Hepatic stellate cell (primary cell): ENCODE data around the gene CLDN20.

ENCODE experiments used
- DNase-seq: peaks from one replicate; pipeline ENCODE4 v3.0.0; 2011; ENCODE audit warnings: low spot score

The CLDN20 gene

DNA sequence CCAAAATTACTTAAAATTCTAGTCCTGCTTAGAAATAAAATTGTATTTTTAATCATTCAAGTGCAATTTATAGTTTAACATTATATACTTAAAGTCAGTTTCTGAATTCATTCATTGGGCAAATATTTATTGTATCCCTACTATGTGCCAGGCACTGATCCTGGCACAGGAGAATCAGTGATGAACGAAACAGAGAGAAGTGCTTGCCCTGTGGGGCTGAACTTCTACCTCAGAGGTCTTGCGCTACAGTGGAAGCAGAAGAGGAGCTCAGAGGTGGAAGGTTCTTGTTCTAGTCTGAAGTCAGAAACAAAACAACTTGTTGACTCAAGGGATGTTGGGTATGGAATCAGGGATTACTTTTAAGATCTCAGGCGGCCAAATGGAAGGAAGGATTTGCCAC lies 6.0 kb downstream of the CLDN20 start:
- DNase-seq = no peak

DNA sequence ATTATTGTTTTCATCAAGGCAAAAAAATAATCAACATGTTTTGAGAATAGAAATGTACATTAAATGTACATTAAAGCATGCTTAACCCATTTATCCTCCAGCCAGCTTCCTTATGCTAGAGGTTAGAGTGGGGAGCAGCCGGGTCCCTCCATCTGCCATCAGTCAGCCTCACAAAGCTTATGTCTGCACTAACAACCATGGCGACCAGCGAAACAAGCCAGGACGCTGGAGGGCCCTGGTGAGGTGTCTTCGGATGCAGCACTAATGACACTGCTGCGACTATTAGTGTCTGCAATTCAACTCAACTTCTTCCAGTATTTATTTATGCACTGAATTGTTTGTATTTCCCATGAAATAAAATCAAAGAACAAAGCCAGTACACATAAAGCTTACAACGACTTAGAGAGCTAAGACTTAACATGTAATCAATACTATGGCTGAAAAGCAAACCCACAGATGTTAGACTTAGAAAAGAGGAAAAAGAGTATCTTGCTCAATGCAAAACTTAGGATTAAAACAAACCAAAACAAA lies 6.8 kb downstream of the CLDN20 start:
- DNase-seq = no peak

DNA sequence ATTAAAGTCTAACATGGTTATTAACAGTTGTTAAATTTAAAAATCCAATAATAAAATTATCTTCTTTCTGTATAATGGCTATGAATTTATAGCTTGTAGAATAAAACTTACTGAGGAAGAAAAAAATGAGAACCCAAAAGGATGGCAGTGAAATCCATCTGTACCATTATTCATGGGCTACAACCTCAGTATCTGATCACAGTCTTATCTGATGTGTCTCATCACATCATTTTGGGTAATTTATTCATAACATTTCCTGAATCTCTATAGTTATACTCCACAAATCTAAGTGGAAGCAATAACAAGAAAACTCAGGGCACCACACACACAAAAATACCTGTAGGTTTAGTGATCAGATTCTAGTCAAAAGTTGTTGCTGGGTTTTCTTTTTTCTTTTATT lies 7.3 kb downstream of the CLDN20 start:
- no peak for DNase-seq

DNA sequence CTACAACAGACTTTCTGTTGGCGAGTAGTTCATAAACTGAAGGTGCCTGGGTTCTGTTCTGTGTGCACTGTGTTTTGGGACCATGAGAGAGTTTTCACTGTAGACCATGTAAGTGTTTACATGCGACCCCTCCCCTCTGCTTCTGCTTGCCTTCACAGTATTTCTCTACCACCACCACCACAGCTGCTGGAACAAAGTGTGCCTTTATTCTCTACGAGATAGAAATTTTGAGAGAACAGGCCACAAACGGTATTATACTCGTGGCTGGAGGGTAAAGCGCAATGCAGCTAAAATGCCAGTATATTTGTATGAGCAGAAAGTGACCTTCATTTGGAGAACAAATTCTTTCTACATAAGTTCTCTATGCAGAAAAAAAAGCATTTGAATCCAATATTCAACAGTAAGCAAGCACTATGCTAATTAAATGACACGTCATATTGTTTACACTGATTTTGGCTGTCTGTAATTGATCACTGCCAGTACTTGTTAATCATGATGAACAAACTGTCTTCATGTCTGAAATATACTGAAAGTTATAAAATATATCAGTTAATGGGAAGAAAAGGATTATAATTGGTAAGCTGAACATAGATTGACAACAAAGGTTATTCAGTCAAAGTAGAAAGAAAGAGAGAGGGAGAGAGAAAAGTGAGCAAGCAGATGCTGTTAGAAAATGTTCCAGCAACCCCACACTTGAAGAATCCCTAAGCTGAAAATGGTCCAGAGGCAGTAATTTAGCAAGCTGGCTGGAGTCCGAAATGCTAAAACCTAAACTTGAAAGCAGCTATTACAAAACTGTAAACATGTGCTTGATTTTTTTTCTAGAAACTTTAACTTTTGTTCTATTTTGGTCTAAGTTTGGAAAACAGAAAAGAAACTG lies 8.8 kb downstream of the CLDN20 start:
- no peak for DNase-seq

DNA sequence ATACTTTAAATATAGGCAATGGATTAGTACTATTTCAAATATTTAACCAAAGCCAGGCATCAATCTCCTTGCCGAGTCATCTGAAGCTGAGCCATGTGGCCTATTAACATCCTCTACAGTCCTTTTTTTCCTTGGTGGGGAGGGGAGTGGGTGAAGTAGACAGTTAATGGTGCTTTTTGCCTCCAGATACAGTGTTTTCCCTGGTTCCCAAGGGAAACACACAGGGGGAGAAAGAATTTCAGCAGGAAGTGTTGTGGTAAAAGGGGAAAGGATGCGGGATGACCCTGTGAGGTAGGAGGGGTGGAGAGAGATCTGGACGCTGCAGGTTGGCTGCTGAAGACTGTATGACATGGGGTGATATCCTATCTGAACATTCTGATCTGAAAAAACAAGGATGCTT lies 9.6 kb downstream of the CLDN20 start:
- peak; percentile 67 for DNase-seq

DNA sequence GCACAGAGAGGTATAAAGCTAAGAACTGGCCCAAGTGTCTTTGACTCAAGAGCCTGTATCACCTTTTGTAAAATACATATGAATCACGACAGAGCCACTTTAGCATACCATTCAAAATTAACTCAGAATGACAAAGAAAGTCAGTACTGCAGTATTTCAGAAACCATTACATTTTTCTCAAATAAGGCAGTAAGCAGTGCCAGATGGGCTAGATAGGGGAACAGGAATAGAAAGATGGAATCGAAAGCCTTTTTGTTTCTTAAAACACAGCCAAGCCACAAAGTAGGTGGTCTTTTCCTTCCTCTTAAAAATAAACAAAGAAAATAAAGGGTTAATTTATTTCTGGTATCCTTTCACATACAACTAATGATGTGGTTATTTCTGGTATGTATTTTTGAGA lies 10.3 kb downstream of the CLDN20 start:
- DNase-seq = no peak

DNA sequence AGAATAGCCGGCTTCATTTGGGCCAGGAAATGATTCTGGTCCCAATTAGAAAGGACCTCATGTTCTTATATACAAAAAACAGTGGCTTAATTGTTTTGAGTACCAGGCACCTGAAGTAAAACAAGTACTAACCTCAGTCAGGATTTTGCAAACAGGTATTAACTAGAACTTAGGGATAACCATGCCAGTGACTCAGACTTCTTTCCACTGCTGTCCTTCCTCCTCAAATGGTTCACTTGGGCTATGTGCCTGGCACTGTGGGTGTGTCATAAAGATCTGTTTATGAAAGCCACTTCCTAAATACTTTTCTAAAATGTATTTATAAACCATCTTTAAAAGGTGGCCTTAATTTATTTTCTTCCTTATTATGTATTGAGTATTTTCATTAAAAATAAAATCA lies 10.7 kb downstream of the CLDN20 start:
- DNase-seq = peak; percentile 23

DNA sequence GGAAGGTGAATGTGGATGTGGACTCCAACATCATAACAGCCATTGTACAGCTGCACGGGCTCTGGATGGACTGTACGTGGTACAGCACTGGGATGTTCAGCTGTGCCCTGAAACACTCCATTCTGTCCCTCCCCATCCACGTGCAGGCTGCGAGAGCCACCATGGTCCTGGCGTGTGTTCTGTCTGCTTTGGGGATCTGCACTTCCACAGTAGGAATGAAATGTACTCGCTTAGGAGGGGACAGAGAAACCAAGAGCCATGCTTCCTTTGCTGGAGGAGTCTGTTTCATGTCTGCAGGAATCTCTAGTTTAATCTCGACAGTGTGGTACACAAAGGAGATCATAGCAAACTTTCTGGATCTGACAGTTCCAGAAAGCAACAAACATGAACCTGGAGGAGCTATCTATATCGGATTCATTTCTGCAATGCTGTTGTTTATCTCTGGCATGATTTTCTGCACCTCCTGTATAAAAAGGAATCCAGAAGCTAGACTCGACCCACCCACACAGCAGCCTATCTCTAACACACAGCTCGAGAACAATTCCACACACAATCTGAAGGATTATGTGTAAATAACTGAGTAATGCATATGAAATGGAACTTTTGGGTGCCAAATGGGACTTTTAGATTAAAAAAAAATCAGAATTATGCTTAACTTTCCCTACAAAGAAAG lies 12.1 kb downstream of the CLDN20 start:
- no peak for DNase-seq

DNA sequence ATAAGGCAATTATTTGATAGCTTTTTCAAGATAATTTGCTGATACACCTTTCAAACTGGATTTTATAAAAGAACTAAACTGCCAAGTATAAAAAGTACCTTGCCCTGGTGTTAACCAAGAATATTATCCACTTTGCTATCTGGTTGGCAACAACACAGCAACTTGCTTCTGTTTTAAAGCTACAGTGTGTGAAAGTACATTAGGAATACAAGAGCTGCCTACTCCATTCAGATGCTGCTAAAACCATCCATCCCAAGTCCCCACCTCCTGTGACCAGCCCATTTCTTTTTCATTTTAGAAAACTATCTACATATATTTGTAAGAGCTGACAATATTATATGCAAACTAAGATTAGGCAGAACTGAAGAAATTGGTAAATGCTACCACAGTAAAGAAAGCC lies 12.8 kb downstream of the CLDN20 start:
- no peak for DNase-seq

DNA sequence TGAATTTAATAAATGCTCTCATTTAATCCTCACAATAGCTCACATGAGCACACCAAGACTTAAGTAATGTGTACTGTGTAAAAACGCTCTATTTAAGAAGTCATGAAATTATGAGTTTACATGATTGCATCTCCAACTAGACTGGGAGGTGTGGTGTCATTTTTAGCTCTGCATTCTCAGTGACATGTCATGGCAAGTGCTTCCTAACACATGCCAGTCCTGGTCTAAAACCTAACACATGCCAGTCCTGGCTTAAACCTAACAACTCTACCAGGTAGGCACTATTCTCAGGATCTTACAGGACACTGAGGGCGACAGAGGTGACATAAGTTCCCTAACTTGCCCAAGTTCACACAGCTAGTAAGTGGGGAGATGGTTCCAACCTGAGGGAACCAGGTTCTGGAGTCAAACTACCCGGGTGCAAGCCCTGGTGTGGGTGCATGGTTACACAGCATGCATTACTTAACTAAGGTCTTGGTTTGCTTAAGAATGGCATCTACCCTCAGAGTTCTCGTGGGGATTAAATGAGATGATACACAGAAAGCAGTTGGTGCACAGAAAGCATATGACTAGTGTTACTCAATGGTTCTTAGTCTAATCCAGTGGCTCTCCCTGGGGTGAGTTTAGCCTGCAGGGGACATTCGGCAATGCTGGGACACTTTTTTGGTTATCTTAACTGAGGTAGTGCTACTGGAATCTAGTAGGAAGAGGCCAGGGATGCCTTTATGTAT lies 14.7 kb downstream of the CLDN20 start:
- no peak for DNase-seq

DNA sequence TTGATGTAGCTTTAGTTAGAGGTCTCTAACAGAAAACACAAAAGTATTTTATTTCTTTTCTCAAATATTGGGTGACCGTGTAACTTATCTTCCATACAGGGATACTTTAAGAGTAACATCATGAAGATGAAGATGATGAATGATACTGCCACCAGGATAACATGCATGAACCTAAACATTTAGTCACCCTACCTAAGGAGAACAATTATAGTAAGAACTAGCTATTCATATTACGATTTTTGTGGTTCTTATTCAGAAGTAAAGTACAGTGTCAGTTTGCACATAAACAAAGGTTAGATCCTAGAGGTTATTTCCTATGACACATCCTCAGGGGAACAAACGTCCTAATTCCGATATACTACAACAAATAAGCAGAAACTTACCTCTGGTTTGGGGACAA lies 21.0 kb downstream of the CLDN20 start:
- no peak for DNase-seq

DNA sequence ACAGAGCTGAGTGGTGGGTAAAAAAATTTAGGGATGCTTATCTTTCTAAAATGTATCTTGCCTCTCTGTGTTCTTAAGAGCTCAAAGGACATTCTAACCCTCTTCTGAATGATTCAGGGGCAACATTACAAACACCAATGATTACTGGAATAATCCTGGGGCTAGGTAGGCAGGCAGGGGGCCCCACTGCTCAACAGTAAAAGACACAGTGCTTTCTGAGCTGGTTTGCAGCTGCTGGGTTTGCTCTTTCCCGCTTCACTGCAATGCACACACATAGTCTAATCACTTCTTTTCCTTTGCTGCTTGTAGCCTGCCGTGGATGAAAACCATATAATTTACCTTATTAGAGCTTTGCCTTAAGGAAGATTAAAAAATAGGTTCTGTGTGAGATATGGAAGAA lies 23.9 kb downstream of the CLDN20 start:
- no peak for DNase-seq

DNA sequence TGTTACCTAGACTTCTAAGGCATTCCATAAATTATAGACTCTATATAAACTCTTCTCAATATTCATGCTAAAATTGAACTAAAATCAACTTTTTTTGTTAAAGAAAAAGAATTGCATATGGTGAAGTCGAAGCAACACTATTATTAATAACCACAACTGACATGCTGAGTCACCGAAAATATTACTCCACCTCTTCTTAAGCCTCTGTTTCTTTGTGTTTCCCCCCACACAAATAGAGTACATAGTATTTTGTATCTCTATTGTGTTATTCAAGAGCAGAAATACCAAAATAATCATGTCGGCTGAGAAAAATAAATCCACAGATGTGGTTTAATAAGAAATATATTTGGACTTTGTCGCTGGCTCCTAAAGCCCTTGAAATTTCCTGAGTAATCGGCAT lies 26.7 kb downstream of the CLDN20 start:
- DNase-seq = no peak

DNA sequence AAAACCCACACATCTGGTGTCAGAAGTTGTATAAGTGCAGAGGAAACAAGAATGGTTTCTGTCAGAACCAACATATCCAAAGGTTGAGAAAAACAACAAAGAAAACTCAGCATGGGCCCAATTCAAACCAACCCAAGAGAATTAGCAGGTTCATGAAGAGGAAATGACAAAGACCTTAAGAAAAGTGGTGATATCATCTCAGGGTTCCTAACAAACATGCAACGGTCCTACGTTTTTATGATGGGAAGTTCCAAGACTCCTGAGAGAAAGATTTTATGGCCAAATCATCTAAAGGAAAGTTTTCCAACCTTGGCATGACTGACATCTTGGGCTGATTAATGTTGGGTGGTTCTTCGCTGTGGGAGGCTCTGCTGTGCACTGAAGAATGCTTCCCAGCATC lies 27.5 kb downstream of the CLDN20 start:
- DNase-seq = no peak

DNA sequence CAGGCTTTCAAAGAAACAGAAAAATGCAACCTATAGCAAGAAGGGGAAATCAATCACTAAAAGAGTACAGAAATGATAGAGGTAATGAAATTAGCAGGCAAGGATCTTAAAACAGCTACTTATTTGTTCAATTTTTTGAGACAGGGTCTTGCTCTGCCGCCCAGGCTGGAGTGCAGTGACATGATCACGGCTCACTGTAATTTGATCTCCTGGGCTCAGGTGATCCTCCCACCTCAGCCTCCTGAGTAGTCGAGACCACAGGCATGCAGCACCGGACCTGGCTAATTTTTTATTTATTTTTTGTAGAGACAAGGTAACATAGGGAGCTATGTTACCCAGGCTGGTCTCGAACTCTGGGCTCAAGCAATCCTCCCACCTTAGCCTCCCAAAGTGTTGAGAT lies 28.9 kb downstream of the CLDN20 start:
- no peak for DNase-seq

DNA sequence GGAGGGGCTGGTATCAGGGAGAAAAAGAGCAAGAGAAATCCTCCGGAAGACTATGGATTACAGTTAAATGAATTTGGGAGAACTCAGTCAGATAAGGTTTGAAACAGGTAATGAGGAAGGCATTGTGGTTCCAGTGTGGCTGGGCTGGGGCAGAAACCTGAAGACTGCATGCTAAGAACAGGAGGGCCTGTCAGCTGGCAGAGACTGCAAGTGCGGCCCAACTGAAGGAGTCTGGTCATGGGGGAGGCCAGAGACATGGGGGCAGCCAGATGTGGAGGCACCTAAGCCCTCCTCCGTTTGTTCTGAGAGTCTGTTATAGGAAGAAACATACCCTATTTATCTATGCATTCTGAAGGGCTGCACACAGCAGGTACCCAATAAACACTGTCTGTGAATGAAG lies 33.9 kb downstream of the CLDN20 start:
- DNase-seq = no peak

DNA sequence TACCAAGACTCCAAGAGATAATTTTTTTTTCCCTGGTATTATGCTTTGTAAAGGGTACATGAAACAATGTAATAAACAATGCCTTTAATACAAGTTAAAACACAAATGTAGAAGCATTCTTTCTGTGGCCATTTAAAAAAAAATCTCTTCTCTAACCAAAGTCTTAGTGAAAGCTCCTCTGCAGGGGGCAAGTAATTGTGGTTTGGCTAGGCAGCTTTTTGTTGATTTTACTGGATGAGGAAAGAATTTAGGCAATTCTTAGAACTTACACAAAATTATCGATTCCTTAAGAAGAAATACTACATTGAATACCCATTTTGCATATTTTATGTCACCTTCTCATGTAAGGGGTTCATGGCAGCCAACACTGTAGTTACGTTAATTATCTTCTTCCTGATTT lies 38.1 kb downstream of the CLDN20 start:
- DNase-seq = no peak

DNA sequence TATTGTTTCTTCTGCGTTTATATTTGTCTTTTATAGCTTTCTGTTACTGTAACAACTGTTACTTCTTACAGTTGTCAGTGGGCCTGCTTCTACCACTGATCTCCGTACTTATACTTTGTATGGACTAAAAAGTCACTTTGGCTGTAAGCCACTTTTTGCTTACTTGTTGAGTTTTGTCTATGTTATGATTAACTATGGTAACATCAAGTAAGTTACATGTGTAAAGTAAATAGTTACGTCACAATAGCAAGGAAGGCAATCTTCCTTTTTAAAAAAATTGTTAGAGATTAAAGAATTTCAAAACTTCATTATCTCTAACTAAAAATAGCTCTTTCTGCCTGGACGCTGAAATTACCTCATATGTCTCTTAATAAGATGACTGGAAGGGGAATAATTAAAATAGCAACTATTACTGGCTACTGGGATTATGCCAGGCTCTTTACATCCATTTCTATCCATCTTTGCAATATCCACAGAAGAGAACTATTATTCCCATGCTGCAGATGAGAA lies 39.6 kb downstream of the CLDN20 start:
- no peak for DNase-seq

DNA sequence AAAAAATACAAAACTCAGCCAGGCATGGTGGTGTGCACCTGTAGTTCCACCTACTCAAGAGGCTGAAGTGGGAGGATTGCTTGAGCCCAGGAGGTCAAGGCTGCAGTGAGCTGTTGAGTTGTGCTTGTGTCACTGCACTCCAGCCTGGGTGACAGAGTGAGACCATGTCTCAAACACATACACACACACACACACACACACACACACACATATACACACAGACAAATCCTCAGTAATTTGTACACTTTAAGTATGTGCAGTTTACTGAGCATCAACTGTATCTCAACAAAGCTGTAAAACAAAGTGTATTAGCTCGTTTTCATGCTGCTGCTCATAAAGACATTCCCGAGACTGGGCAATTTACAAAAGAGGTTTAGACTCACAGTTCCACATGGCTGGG lies 43.1 kb downstream of the CLDN20 start:
- DNase-seq = no peak

DNA sequence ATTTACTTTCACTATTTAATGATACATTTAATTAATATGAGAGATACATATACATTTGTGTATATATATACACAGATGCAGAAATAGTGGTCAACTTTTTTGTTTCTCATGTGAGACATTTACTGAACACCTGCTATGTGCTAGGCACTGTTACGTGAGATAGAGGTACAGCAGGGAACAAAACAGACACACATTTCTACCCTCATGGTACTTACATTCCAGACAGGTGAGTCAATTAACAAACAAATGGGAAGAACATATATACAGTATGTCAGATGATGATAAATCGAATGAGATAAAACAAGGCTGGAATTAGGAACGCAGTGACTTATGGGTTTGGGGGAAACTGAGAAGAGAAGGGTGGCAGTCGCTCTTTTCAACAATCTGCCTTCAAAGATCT lies 45.3 kb downstream of the CLDN20 start:
- DNase-seq = no peak

DNA sequence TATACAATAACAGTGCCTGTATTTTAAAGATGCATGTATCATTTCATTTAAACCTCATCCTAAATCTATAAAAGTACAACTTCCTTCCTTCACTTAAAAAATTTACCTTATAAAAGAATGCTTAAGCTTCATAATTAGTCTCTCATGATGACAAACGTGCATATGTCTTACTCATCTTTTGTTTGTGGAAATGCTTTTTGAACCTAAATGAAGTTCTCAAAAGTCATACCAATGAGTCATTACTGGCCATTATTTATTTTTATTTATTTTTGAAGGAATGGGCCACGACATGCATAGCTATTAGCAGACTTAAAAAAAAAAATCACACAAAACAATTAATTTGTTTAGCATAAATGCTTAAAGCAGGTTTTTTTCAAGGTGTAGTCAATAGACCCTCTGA lies 46.8 kb downstream of the CLDN20 start:
- no peak for DNase-seq

DNA sequence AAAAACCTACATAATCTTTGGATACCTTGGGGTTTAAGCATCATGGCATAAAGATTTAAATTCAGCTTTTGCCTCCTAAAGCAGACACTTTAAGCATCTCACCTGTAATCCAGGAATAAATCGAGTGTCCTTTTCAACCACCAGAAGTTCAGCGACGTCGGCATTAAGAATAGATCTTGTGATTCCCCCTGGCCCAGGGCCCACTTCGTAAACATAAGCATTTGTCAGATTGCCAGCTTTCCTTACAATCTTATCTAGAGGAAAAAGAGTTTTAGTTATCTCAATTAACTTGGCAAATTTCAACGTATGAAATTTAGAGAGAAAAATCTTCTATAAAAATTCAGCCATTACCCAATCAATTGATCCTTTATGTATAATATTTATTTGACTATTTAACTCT lies 47.3 kb downstream of the CLDN20 start:
- no peak for DNase-seq

DNA sequence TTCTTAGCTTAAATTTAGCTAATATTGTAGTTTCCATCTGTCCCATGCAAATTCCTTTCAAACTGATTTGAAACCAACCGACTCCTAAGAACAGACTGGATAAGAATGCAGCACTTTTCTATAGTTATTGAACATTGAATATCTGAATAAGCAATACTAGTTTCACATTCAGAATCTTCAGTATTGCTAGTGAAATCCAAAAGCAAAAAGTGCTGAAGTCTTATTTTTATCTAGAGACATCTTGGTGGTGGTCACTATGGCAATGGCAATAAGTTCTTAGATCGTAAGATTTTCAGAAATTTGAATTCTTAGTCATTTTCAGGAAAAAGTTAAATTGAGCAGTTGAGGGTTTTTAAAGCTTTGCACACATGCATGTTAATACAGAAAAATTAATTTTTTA lies 47.8 kb downstream of the CLDN20 start:
- DNase-seq = no peak
